Measurements from ENCODE around the gene CACNA1G. TPM values are rescaled to one million over a fixed set of nuclear protein-coding genes. Genes with fewer than 3 reads are reported as not detected.

CACNA1G gene
- total RNA-seq, 2 experiments from 2014 or later: not detected

- ChIA-PET CTCF (interaction anchor here (0.6 to 1.1 kb wide), 5 partner anchors 11 to 318 kb away, joined by 3 to 4 read pairs (median 3); no protein-coding TSS in a partner anchor), POLR2A (interaction anchor here (0.7 kb wide), 1 partner anchor 23 kb away, joined by 6 read pairs; no protein-coding TSS in a partner anchor)
- Mint-ChIP-seq H3K27me3 (peaks cover 8% of the 10 kb centered on the region), H3K36me3 (ENCODE audit: low read depth) (no peaks in the 10 kb centered on the region), H3K4me1 (no peaks in the 10 kb centered on the region), H3K27ac (no peak overlapping the region), H3K4me3 (no peak overlapping the region), H3K9me3 (ENCODE audit: low read depth) (peaks cover 2% of the 10 kb centered on the region)
- ATAC-seq: no peak
- no peak for DNase-seq
- intact Hi-C loops (cut with DNase I, micrococcal nuclease): no loop called here
Observed at GRCh38 chr17:50649042-50649908, 88.8 kb downstream of the CACNA1G start.

DNA sequence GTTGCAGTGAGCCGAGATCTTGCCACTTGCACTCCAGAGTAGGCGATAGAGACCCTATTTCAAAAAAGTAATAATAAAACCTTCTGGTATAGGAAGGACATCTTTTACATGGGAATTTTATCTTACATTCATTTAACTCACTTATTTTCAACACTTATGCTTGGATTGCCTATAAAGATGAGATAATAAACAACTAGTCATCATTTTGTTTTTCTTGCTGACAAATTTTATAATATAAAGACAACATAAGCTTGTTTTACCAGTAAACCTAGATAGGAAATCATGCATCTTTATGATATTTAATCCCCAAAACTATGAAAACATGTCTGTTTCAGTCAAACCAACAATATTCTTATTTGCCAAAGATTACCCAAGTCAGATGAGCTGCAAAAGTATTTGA is 91.1 kb downstream of the CACNA1G start:
- ChIA-PET POLR2A (interaction anchor here (1.2 kb wide), 1 partner anchor 43 kb away, joined by 3 read pairs; no protein-coding TSS in a partner anchor), CTCF (interaction anchor here (0.7 to 1.5 kb wide), 4 partner anchors 10 to 131 kb away, joined by 3 to 10 read pairs (median 4); no protein-coding TSS in a partner anchor)
- intact Hi-C loops (cut with DNase I, micrococcal nuclease): no loop called here
- no peak overlapping the region for H3K27ac Mint-ChIP-seq
- H3K27me3 Mint-ChIP-seq: peaks cover 4% of the 10 kb centered on the region
- H3K36me3 Mint-ChIP-seq (ENCODE audit: low read depth): no peaks in the 10 kb centered on the region
- no peaks in the 10 kb centered on the region for H3K4me1 Mint-ChIP-seq
- H3K4me3 Mint-ChIP-seq: no peak overlapping the region
- DNase-seq (no peak), ATAC-seq (no peak)
- peaks cover 2% of the 10 kb centered on the region for H3K9me3 Mint-ChIP-seq (ENCODE audit: low read depth)

DNA sequence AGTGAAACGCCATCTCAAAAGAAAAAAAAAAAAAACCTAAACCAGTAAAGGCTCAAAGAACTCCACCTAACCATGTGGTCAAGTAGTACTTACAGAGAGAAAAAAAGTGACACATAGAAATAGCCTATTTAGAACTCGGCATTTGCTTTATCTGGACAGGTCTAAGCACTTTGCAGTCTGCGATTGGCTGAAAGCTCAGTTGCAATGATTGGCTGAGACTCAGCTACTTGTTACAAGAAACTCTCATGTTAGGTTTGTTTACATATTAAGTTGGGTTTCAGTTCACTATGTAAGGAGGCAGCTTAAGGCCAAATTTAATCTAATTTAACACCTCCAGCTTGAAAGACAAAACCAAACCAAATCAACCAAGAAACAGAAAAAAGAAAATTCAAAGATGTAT is 93.2 kb downstream of the CACNA1G start:
- peaks cover 2% of the 10 kb centered on the region for H3K27me3 Mint-ChIP-seq
- intact Hi-C loops (cut with DNase I, micrococcal nuclease): no loop called here

GRCh38 chr17:50656509-50656908 is 96.0 kb downstream of the CACNA1G start:
- Mint-ChIP-seq H3K9me3 (ENCODE audit: low read depth) (peaks cover 2% of the 10 kb centered on the region), H3K36me3 (ENCODE audit: low read depth) (no peaks in the 10 kb centered on the region), H3K4me1 (peaks cover 7% of the 10 kb centered on the region), H3K27me3 (no peaks in the 10 kb centered on the region), H3K4me3 (no peak overlapping the region), H3K27ac (no peak overlapping the region)
- intact Hi-C loops (cut with DNase I, micrococcal nuclease): no loop called here
- no peak for DNase-seq
- ChIA-PET CTCF (no interaction called here), POLR2A (no interaction called here)
- no peak for ATAC-seq

More for the DNA sequence above, 93.2 kb downstream of the CACNA1G start:
- Mint-ChIP-seq H3K9me3 (ENCODE audit: low read depth) (peaks cover 2% of the 10 kb centered on the region), H3K4me1 (no peaks in the 10 kb centered on the region), H3K36me3 (ENCODE audit: low read depth) (no peaks in the 10 kb centered on the region), H3K4me3 (no peak overlapping the region), H3K27ac (no peak overlapping the region)
- ATAC-seq: no peak
- ChIA-PET POLR2A (no interaction called here), CTCF (interaction anchor here (0.7 to 1.6 kb wide), 2 partner anchors 28 to 52 kb away, joined by 3 to 4 read pairs; no protein-coding TSS in a partner anchor)
- no peak for DNase-seq

DNA sequence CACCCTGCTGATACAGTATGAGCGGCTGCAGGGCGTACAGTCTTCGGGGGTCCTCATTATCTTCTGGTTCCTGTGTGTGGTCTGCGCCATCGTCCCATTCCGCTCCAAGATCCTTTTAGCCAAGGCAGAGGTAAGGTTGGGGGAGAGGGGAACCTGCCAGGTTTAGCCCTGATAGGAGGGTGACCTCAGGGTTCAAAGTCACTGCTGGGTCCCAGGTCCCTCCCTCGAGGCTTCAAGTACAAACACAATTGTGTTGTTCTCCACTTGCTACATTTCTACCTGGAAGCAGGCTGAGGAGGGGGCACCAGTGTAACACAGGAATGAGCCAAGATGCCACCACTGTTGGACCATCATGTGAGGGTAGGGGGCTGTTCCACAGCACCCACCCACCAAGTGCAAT is 96.5 kb downstream of the CACNA1G start:
- intact Hi-C loops (cut with DNase I, micrococcal nuclease): no loop called here
- no peak overlapping the region for H3K4me3 Mint-ChIP-seq
- no peak overlapping the region for H3K27ac Mint-ChIP-seq
- DNase-seq: no peak
- CTCF ChIA-PET: no interaction called here
- peaks cover 12% of the 10 kb centered on the region for H3K4me1 Mint-ChIP-seq
- no peak for ATAC-seq
- peaks cover under 1% of the 10 kb centered on the region for H3K9me3 Mint-ChIP-seq (ENCODE audit: low read depth)
- no peaks in the 10 kb centered on the region for H3K36me3 Mint-ChIP-seq (ENCODE audit: low read depth)
- POLR2A ChIA-PET: no interaction called here
- H3K27me3 Mint-ChIP-seq: no peaks in the 10 kb centered on the region

DNA sequence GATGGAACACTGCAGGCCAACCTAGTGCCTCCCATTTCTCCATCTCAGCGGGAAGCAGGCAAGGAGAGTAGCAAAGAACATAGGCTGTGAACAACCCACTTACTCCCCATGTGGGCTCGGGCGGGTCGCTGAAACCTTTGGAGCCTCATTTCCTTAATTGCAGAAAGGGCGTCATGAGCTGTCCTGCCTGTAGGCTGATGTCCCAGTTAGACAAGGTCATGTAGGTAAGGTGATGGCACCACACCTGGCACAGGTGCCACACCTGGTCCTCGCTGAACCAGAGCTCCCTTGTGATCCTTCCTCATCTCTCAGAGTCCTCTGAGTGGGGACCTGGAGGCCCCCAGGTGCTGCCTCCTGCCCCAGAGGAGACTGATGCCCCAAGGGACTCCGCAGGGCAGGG is 97.1 kb downstream of the CACNA1G start:
- no peak overlapping the region for H3K27ac Mint-ChIP-seq
- DNase-seq (no peak), ATAC-seq (no peak)
- H3K4me1 Mint-ChIP-seq: peaks cover 14% of the 10 kb centered on the region
- no peak overlapping the region for H3K4me3 Mint-ChIP-seq
- intact Hi-C loops (cut with DNase I, micrococcal nuclease): no loop called here
- H3K9me3 Mint-ChIP-seq (ENCODE audit: low read depth): no peaks in the 10 kb centered on the region
- ChIA-PET CTCF (no interaction called here), POLR2A (no interaction called here)
- no peaks in the 10 kb centered on the region for H3K27me3 Mint-ChIP-seq
- H3K36me3 Mint-ChIP-seq (ENCODE audit: low read depth): no peaks in the 10 kb centered on the region

DNA sequence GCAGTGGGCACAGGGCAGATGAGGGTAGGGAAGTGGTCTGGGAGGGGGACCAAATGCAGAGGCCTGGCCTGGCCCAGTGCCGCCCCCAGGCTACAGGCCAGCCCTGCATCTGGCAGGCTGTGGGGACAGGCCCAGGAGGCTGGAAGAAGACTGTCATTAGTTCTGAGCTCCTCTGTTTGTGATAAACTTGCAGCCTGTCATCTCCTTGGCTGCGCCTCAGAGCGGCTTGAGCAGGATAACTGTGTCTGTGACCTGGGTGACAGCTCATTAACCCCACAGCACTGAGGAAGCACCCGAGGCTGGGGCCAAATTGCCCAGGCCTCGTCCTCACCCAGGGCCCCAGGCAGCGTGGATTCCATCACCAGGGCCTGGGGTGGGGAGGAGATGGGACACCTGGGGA is 98.1 kb downstream of the CACNA1G start:
- peaks cover 14% of the 10 kb centered on the region for H3K4me1 Mint-ChIP-seq
- no peaks in the 10 kb centered on the region for H3K27me3 Mint-ChIP-seq
- ChIA-PET CTCF (interaction anchor here (1.5 kb wide), 1 partner anchor 32 kb away, joined by 3 read pairs; no protein-coding TSS in a partner anchor), POLR2A (no interaction called here)
- H3K27ac Mint-ChIP-seq: no peak overlapping the region
- intact Hi-C loops (cut with DNase I, micrococcal nuclease): no loop called here
- H3K36me3 Mint-ChIP-seq (ENCODE audit: low read depth): no peaks in the 10 kb centered on the region
- no peak for ATAC-seq
- no peaks in the 10 kb centered on the region for H3K9me3 Mint-ChIP-seq (ENCODE audit: low read depth)
- no peak overlapping the region for H3K4me3 Mint-ChIP-seq
- DNase-seq: no peak

- H3K36me3 Mint-ChIP-seq (ENCODE audit: low read depth): no peaks in the 10 kb centered on the region
- no peak for DNase-seq
- H3K4me1 Mint-ChIP-seq: peaks cover 14% of the 10 kb centered on the region
- CTCF ChIA-PET: interaction anchor here (0.5 to 1.5 kb wide), 2 partner anchors 33 to 138 kb away, joined by 3 read pairs; no protein-coding TSS in a partner anchor
- H3K9me3 Mint-ChIP-seq (ENCODE audit: low read depth): no peaks in the 10 kb centered on the region
- intact Hi-C loops (cut with DNase I, micrococcal nuclease): no loop called here
- no peaks in the 10 kb centered on the region for H3K27me3 Mint-ChIP-seq
- POLR2A ChIA-PET: no interaction called here
- no peak overlapping the region for H3K27ac Mint-ChIP-seq
- no peak overlapping the region for H3K4me3 Mint-ChIP-seq
- no peak for ATAC-seq
Observed at GRCh38 chr17:50659179-50659578, 98.7 kb downstream of the CACNA1G start.

GRCh38 chr17:50660042-50660886 is 99.7 kb downstream of the CACNA1G start:
- POLR2A ChIA-PET: no interaction called here
- peaks cover 14% of the 10 kb centered on the region for H3K4me1 Mint-ChIP-seq
- CTCF ChIA-PET: interaction anchor here (0.8 to 0.9 kb wide), 2 partner anchors 15 to 147 kb away, joined by 3 to 5 read pairs; no protein-coding TSS in a partner anchor
- no peak for DNase-seq
- no peak overlapping the region for H3K4me3 Mint-ChIP-seq
- no peaks in the 10 kb centered on the region for H3K27me3 Mint-ChIP-seq
- H3K9me3 Mint-ChIP-seq (ENCODE audit: low read depth): no peaks in the 10 kb centered on the region
- no peak for ATAC-seq
- H3K36me3 Mint-ChIP-seq (ENCODE audit: low read depth): no peaks in the 10 kb centered on the region
- intact Hi-C loops (cut with DNase I, micrococcal nuclease): no loop called here
- H3K27ac Mint-ChIP-seq: no peak overlapping the region

DNA sequence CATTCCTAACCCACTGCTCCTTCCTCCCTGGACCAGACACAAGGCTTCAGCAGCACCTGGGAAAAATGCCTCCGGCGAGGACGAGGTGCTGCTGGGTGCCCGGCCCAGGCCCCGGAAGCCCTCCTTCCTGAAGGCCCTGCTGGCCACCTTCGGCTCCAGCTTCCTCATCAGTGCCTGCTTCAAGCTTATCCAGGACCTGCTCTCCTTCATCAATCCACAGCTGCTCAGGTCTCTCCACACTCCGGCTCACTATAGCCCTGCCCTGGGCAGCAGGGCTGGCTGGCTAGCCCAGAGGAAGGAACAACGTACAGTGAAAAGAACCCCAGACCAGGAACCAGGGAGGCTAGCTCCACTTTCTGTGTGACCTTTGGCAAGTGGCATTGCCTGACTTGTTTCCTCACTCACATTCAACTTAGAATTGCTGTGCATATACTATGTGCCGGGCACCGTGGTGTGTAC is 100.4 kb downstream of the CACNA1G start:
- Mint-ChIP-seq H3K4me1 (peaks cover 14% of the 10 kb centered on the region), H3K9me3 (ENCODE audit: low read depth) (no peaks in the 10 kb centered on the region), H3K27me3 (no peaks in the 10 kb centered on the region), H3K4me3 (no peak overlapping the region), H3K36me3 (ENCODE audit: low read depth) (no peaks in the 10 kb centered on the region), H3K27ac (no peak overlapping the region)
- ChIA-PET POLR2A (no interaction called here), CTCF (interaction anchor here (0.7 to 1.4 kb wide), 3 partner anchors 13 to 432 kb away, joined by 3 read pairs; no protein-coding TSS in a partner anchor)
- DNase-seq (no peak), ATAC-seq (no peak)
- intact Hi-C loops (cut with DNase I, micrococcal nuclease): no loop called here

GRCh38 chr17:50661348-50661747 is 100.8 kb downstream of the CACNA1G start:
- intact Hi-C loops (cut with DNase I, micrococcal nuclease): no loop called here
- ATAC-seq (peak; percentile 40), DNase-seq (no peak)
- peaks cover 14% of the 10 kb centered on the region for H3K4me1 Mint-ChIP-seq
- H3K27me3 Mint-ChIP-seq: no peaks in the 10 kb centered on the region
- ChIA-PET POLR2A (no interaction called here), CTCF (interaction anchor here (0.7 to 1.4 kb wide), 4 partner anchors 9 to 432 kb away, joined by 3 to 6 read pairs (median 3); no protein-coding TSS in a partner anchor)
- H3K9me3 Mint-ChIP-seq (ENCODE audit: low read depth): no peaks in the 10 kb centered on the region
- H3K4me3 Mint-ChIP-seq: no peak overlapping the region
- H3K36me3 Mint-ChIP-seq (ENCODE audit: low read depth): no peaks in the 10 kb centered on the region
- no peak overlapping the region for H3K27ac Mint-ChIP-seq

All from activated CD4-positive, alpha-beta T cell treated with anti-CD3 and anti-CD28 coated beads for 36 hours (primary cell).